A549 (cell line): Measurements from ENCODE around the gene ELF2. TPM values are rescaled to one million over a fixed set of nuclear protein-coding genes. Genes with fewer than 3 reads are reported as not detected.
"Not testable (repeated sequence)": the region's sequence is repeated elsewhere in the genome, so short reads cannot be mapped to it uniquely, and the experiment has no call there.

Source experiments
- ATAC-seq, 2 experiments: fragments of 200-7000 bp in 1 of 2; fragments of >200 bp in 1 of 2; cut with Nextera tagmentation in 1 of 2; cut with Tn5 transposase in 1 of 2; 3 replicates each; pipeline versions ENCODE4 v1.8.0 to v1.9.1; 2018 to 2020; ENCODE audit warnings: mild to moderate bottlenecking in 1 of 2, moderate library complexity in 1 of 2
- CTCF ChIA-PET: fragments of 300-600 bp; sonication (Branson Sonifier 250); formaldehyde crosslinking; extraction: SDS; loops from one replicate; lab custom pipeline; 2021; ENCODE audit warnings: antibody characterized with exemption, inconsistent platforms; lab: Yijun Ruan, JAX
- POLR2A ChIA-PET: fragments of 350-600 bp; formaldehyde crosslinking; extraction: SDS; loops from one replicate; lab custom pipeline; 2021; ENCODE audit warnings: antibody characterized with exemption, inconsistent platforms; lab: Yijun Ruan, JAX
- DNase-seq, 2 experiments: peaks; one replicate each; pipeline versions ENCODE4 v3.0.0 to v3.0.0-alpha.2; 2011 to 2016; ENCODE audit warnings: low read depth in 1 of 2, low spot score in 1 of 2
- FAIRE-seq: peaks from 2 replicates; lab custom pipeline; 2011; peaks lifted over from hg19 to GRCh38; lab: Jason Lieb, UNC
- H3K27ac ChIP-seq, 2 experiments: fragments of >200 bp; sonication (Bioruptor Twin); formaldehyde crosslinking; 3 replicates each; pipeline ENCODE4 v1.5.1; 2016 to 2017
- H3K4me1 ChIP-seq: fragments of >200 bp; sonication (Bioruptor Twin); formaldehyde crosslinking; 3 replicates; pipeline ENCODE4 v1.6.1; 2016
- H3K4me2 ChIP-seq: fragments of >200 bp; sonication (Bioruptor Twin); formaldehyde crosslinking; 3 replicates; pipeline ENCODE4 v1.6.1; 2016
- H3K4me3 ChIP-seq: fragments of >200 bp; sonication (Bioruptor Twin); formaldehyde crosslinking; 3 replicates; pipeline ENCODE4 v1.5.1; 2016
- H3K9me3 ChIP-seq: fragments of >200 bp; sonication (Bioruptor Twin); formaldehyde crosslinking; 3 replicates; pipeline ENCODE4 v1.6.1; 2016
- CHD4 ChIP-seq: fragments of 200-600 bp; sonication (generic); IDR thresholded peaks from 2 replicates; pipeline ENCODE4 v1.6.1; 2016; ENCODE audit warnings: antibody characterized with exemption, mild to moderate bottlenecking, borderline replicate concordance
- EP300 ChIP-seq, 2 experiments: fragments of >200 bp; sonication (Bioruptor Twin); formaldehyde crosslinking; IDR thresholded peaks; 2 replicates in 1 of 2; 3 replicates in 1 of 2; pipeline ENCODE4 v1.6.1; 2016 to 2017
- ESRRA ChIP-seq: fragments of 150-350 bp; IDR thresholded peaks from 2 replicates; pipeline ENCODE4 v1.6.1; 2014; ENCODE audit warnings: mild to moderate bottlenecking, low read length, borderline replicate concordance
- FOSB ChIP-seq: fragments of 250-450 bp; sonication (Bioruptor Pico); IDR thresholded peaks from 2 replicates; pipeline ENCODE4 v1.5.0; 2020; ENCODE audit warnings: mild to moderate bottlenecking, moderate library complexity
- FOSL2 ChIP-seq, 2 experiments: fragments of 450-650 bp in 1 of 2; fragments of >200 bp in 1 of 2; sonication (Bioruptor Twin) in 1 of 2; formaldehyde crosslinking; IDR thresholded peaks; 2 replicates each; pipeline versions ENCODE4 v1.5.0 to v1.6.1; 2016 to 2020; ENCODE audit warnings: mild to moderate bottlenecking in 1 of 2, moderate library complexity in 1 of 2
- FOXS1 ChIP-seq: fragments of 250-450 bp; sonication (Bioruptor Pico); IDR thresholded peaks from 2 replicates; pipeline ENCODE4 v1.5.0; 2020; ENCODE audit warnings: mild to moderate bottlenecking, moderate library complexity
- HOXB13 ChIP-seq: fragments of 250-450 bp; sonication (Bioruptor Pico); IDR thresholded peaks from 2 replicates; pipeline ENCODE4 v1.5.0; 2020; ENCODE audit warnings: low read depth, mild to moderate bottlenecking, moderate library complexity
- HOXB5 ChIP-seq: fragments of 250-450 bp; sonication (Bioruptor Pico); IDR thresholded peaks from 2 replicates; pipeline ENCODE4 v1.5.0; 2020; ENCODE audit warnings: mild to moderate bottlenecking, moderate library complexity
- JUN ChIP-seq, 2 experiments: fragments of >200 bp; sonication (Bioruptor Twin); formaldehyde crosslinking; IDR thresholded peaks; 2 replicates in 1 of 2; 3 replicates in 1 of 2; pipeline ENCODE4 v1.6.1; 2016 to 2017
- JUNB ChIP-seq: fragments of >200 bp; sonication (Bioruptor Twin); formaldehyde crosslinking; IDR thresholded peaks from 2 replicates; pipeline ENCODE4 v1.6.1; 2016
- MAZ ChIP-seq: fragments of 150-350 bp; IDR thresholded peaks from 2 replicates; pipeline ENCODE4 v1.6.1; 2014; ENCODE audit warnings: antibody characterized with exemption, low read depth, low read length, borderline replicate concordance
- MYC ChIP-seq: IDR thresholded peaks from 2 replicates; pipeline ENCODE4 v1.6.1; 2012; ENCODE audit warnings: mild to moderate bottlenecking, inconsistent platforms, low read length, improper control_type of control experiment, borderline replicate concordance
- NPAS2 ChIP-seq: fragments of 250-450 bp; sonication (Bioruptor Pico); IDR thresholded peaks from 2 replicates; pipeline ENCODE4 v1.8.0; 2022; ENCODE audit warnings: mild to moderate bottlenecking, moderate library complexity, borderline replicate concordance
- NR3C1 ChIP-seq: fragments of >200 bp; sonication (Bioruptor Twin); formaldehyde crosslinking; IDR thresholded peaks from 3 replicates; pipeline ENCODE4 v1.6.1; 2017
- POLR2A ChIP-seq: IDR thresholded peaks from 2 replicates; pipeline ENCODE4 v1.6.1; 2012; ENCODE audit warnings: mild to moderate bottlenecking, low read length
- POLR2AphosphoS2 ChIP-seq: conservative IDR thresholded peaks from 2 replicates; pipeline ENCODE4 v1.6.1; 2012; ENCODE audit warnings: low read length, improper control_type of control experiment, inconsistent platforms
- RARB ChIP-seq: fragments of 250-450 bp; sonication (Bioruptor Pico); IDR thresholded peaks from 2 replicates; pipeline ENCODE4 v1.8.0; 2021; ENCODE audit warnings: mild to moderate bottlenecking, moderate library complexity
- RFX5 ChIP-seq: fragments of 450-650 bp; IDR thresholded peaks from 2 replicates; pipeline ENCODE4 v1.7.1; 2014; ENCODE audit warnings: antibody characterized with exemption, mild to moderate bottlenecking, moderate library complexity
- SMC3 ChIP-seq: fragments of >200 bp; sonication (Bioruptor Twin); formaldehyde crosslinking; IDR thresholded peaks from 3 replicates; pipeline ENCODE4 v1.6.1; 2018; ENCODE audit warnings: inconsistent platforms
- TP53 ChIP-seq: fragments of 250-450 bp; sonication (Bioruptor Pico); IDR thresholded peaks from 2 replicates; pipeline ENCODE4 v1.5.0; 2021; ENCODE audit warnings: mild to moderate bottlenecking, moderate library complexity
- WGBS: methylation state at CpG from one replicate; pipeline ENCODE4 v1.1.6; 2017; ENCODE audit errors: missing lambda C conversion rate; 5-methylcytosine and 5-hydroxymethylcytosine counted together
- polyA plus RNA-seq, 4 experiments: library from polyadenylated mRNA; depleted of rRNA in 3 of 4; stranded (reverse); fragments of >200 nt; fragmentation: RNase III in 1 of 4; extraction: RNeasy Plus Mini Kit Qiagen cat#74134 plus additional on column Dnase treatment in 1 of 4; gene quantifications; 2 replicates in 3 of 4; 3 replicates in 1 of 4; pipeline ENCODE4 v1.2.3, GENCODE V29; 2011 to 2017
- TF ChIP-seq, protein P1 (sequence below): IDR thresholded peaks from 2 replicates; pipeline ENCODE4 v1.6.1; 2012
- TF ChIP-seq, protein P2 (sequence below): fragments of 150-350 bp; IDR thresholded peaks from 2 replicates; pipeline ENCODE4 v1.6.1; 2014; ENCODE audit warnings: low read depth, mild to moderate bottlenecking, low read length
- TF ChIP-seq, protein P3 (sequence below): fragments of >200 bp; sonication (Bioruptor Twin); formaldehyde crosslinking; IDR thresholded peaks from 3 replicates; pipeline ENCODE4 v1.6.1; 2016
- TF ChIP-seq, protein P4 (sequence below): fragments of >200 bp; sonication (Bioruptor Twin); formaldehyde crosslinking; IDR thresholded peaks from 2 replicates; pipeline ENCODE4 v1.6.1; 2016
- TF ChIP-seq, protein P5 (sequence below): IDR thresholded peaks from 2 replicates; pipeline ENCODE4 v1.6.1; 2012

Gene ELF2
- polyA plus RNA-seq, 2 of the 4 experiments (the other 2 are of a cell fraction): 12.7 to 24.3 TPM

DNA sequence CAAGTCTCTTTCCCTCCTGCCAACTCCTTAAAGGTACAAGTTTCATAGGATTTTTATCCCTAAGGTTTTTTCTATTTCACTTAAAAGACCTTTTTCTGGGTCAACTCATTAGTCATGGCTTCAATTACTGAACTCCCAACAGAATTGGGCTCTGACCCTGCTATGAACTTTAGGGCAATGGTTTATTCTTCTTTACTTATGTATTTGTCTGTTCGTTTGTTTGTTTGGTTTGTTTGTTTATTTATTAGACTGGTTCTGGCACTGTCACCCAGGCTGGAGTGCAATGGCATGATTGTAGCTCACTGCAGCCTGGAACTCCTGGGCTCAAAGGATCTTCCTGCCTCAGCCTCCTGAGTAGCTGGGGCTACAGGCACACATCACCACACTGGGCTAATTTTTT, 167.3 kb downstream of the ELF2 start:
- FAIRE-seq (no peak), ATAC-seq (peak in 1 of 2 experiments; percentile 31; a peak in 3 of 6 replicates), DNase-seq (peak in 1 of 2 experiments; percentile 22)
- 6% methylated on average over 1 of the region's 1 CpG for WGBS
- ChIA-PET CTCF (no interaction called here), POLR2A (no interaction called here)
- Histone ChIP-seq H3K27ac (peak overlapping the region in 1 of 2 experiments; percentile 35; a peak in 1 of 6 replicates), H3K4me3 (no peak overlapping the region), H3K4me2 (no peak overlapping the region; the same call in 2 of the 3 replicates), H3K9me3 (0 out of 3 replicates have a peak, but pooled peaks cover 7% of the 10 kb centered on the region), H3K4me1 (peaks cover 22% of the 10 kb centered on the region)
- TF ChIP-seq SMC3: no peak
- TF ChIP-seq MYC: no peak
- no peak for TF ChIP-seq NPAS2
- no peak for TF ChIP-seq CHD4
- TF ChIP-seq FOSB (CRISPR knock-in tag): no peak
- TF ChIP-seq, protein P1, sequence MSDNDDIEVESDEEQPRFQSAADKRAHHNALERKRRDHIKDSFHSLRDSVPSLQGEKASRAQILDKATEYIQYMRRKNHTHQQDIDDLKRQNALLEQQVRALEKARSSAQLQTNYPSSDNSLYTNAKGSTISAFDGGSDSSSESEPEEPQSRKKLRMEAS: no peak
- no peak for TF ChIP-seq MAZ
- TF ChIP-seq JUN (IDR thresholded peaks at IDR 0.05): no peak
- TF ChIP-seq TP53 (CRISPR knock-in tag): no peak
- TF ChIP-seq NR3C1: no peak
- no peak for TF ChIP-seq JUNB
- no peak for TF ChIP-seq HOXB13
- no peak for TF ChIP-seq FOSL2 (IDR thresholded peaks at IDR 0.05)
- TF ChIP-seq FOSL2 (CRISPR knock-in tag; IDR thresholded peaks at IDR 0.05): no peak
- TF ChIP-seq, protein P2, sequence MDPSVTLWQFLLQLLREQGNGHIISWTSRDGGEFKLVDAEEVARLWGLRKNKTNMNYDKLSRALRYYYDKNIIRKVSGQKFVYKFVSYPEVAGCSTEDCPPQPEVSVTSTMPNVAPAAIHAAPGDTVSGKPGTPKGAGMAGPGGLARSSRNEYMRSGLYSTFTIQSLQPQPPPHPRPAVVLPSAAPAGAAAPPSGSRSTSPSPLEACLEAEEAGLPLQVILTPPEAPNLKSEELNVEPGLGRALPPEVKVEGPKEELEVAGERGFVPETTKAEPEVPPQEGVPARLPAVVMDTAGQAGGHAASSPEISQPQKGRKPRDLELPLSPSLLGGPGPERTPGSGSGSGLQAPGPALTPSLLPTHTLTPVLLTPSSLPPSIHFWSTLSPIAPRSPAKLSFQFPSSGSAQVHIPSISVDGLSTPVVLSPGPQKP: no peak
- TF ChIP-seq RARB (CRISPR knock-in tag): no peak

DNA sequence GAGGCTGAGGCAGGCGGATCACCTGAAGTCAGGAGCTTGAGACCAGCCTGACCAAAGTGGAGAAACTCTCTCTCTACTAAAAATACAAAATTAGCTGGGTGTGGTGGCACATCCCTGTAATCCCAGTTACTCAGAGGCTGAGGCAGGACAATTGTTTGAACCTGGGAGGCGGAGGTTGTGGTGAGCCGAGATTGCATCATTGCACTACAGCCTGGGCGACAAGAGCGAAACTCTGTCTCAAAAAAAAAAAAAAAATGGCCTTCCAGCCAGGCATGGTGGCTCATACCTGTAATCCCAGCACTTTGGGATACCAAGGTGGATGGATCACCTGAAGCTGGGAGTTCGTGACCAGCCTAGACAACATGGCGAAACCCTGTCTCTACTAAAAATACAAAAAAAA, 168.7 kb downstream of the ELF2 start:
- H3K4me3 ChIP-seq, ATAC-seq, DNase-seq, FAIRE-seq, POLR2A ChIA-PET, H3K9me3 ChIP-seq, H3K4me2 ChIP-seq, H3K27ac ChIP-seq: not testable (repeated sequence)
- CTCF ChIA-PET: interaction anchor here (2.0 kb wide), 1 partner anchor 22 kb away, joined by 7 read pairs; no protein-coding TSS in a partner anchor
- WGBS: 93% methylated on average over 6 of the region's 7 CpGs
- peaks cover 10% of the 10 kb centered on the region for H3K4me1 ChIP-seq

DNA sequence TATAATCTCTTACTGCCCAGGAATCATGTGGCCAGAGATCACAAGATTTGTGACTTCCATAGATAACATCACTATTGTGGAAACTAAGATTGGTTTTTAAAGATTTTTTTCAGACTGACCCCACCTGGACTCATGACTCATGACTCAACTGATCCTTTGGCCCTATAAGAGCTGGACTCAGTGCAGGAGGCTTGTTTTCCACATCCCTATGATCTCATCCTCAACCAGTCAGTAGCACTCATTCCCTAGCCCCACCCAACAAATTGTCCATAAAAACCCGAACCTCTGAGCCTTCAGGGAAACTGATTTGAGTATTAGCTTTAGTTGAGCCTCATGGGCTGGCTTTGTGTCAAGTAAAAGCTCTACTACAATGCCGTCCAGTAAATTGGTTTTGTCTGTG, 169.4 kb downstream of the ELF2 start:
- ATAC-seq (no peak), DNase-seq (no peak), FAIRE-seq (no peak)
- POLR2A ChIA-PET: no interaction called here
- 91% methylated on average over 2 of the region's 2 CpGs for WGBS
- CTCF ChIA-PET: interaction anchor here (2.0 kb wide), 1 partner anchor 23 kb away, joined by 7 read pairs; no protein-coding TSS in a partner anchor
- 0 out of 3 replicates have a peak, but pooled peaks cover 7% of the 10 kb centered on the region for H3K9me3 ChIP-seq
- TF ChIP-seq, protein P3, sequence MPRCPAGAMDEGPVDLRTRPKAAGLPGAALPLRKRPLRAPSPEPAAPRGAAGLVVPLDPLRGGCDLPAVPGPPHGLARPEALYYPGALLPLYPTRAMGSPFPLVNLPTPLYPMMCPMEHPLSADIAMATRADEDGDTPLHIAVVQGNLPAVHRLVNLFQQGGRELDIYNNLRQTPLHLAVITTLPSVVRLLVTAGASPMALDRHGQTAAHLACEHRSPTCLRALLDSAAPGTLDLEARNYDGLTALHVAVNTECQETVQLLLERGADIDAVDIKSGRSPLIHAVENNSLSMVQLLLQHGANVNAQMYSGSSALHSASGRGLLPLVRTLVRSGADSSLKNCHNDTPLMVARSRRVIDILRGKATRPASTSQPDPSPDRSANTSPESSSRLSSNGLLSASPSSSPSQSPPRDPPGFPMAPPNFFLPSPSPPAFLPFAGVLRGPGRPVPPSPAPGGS: no peak
- TF ChIP-seq FOSL2 (IDR thresholded peaks at IDR 0.05) (no peak), FOSL2 (CRISPR knock-in tag; IDR thresholded peaks at IDR 0.05) (no peak), POLR2A (no peak), SMC3 (no peak), HOXB5 (no peak), EP300 (IDR thresholded peaks at IDR 0.05) (no peak), FOXS1 (CRISPR knock-in tag) (no peak), ESRRA (no peak), CHD4 (no peak), JUNB (no peak), POLR2AphosphoS2 (no peak), RFX5 (no peak)
- TF ChIP-seq, protein P2: no peak
- TF ChIP-seq, protein P4, sequence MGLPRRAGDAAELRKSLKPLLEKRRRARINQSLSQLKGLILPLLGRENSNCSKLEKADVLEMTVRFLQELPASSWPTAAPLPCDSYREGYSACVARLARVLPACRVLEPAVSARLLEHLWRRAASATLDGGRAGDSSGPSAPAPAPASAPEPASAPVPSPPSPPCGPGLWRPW: no peak
- TF ChIP-seq, protein P5, sequence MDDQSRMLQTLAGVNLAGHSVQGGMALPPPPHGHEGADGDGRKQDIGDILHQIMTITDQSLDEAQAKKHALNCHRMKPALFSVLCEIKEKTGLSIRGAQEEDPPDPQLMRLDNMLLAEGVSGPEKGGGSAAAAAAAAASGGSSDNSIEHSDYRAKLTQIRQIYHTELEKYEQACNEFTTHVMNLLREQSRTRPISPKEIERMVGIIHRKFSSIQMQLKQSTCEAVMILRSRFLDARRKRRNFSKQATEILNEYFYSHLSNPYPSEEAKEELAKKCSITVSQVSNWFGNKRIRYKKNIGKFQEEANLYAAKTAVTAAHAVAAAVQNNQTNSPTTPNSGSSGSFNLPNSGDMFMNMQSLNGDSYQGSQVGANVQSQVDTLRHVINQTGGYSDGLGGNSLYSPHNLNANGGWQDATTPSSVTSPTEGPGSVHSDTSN: no peak
- TF ChIP-seq, all 56 proteins: peak for 0
- Histone ChIP-seq H3K4me3 (no peak overlapping the region), H3K4me1 (peaks cover 5% of the 10 kb centered on the region; the same call in 1 of the 3 replicates), H3K4me2 (no peak overlapping the region), H3K27ac (no peak overlapping the region)
